Choroid plexus epithelial cell (primary cell): ENCODE measurements around the gene CD3E.

Experiments used
- DNase-seq: peaks from one replicate; pipeline ENCODE4 v3.0.0-alpha.2; 2010; ENCODE audit warnings: low read depth
- H3K4me3 ChIP-seq: 2 replicates; pipeline ENCODE4 v1.5.1; 2011; ENCODE audit warnings: low read depth, mild to moderate bottlenecking, control low read depth, low read length, moderate library complexity
- TF ChIP-seq, protein P1 (sequence below): conservative IDR thresholded peaks from 2 replicates; pipeline ENCODE4 v1.5.1; 2011; ENCODE audit warnings: low read depth, mild to moderate bottlenecking, control low read depth, inconsistent platforms, low read length, moderate library complexity

CD3E gene

GRCh38 chr11:118339281-118339961, 34.9 kb downstream of the CD3E start:
- TF ChIP-seq, protein P1, sequence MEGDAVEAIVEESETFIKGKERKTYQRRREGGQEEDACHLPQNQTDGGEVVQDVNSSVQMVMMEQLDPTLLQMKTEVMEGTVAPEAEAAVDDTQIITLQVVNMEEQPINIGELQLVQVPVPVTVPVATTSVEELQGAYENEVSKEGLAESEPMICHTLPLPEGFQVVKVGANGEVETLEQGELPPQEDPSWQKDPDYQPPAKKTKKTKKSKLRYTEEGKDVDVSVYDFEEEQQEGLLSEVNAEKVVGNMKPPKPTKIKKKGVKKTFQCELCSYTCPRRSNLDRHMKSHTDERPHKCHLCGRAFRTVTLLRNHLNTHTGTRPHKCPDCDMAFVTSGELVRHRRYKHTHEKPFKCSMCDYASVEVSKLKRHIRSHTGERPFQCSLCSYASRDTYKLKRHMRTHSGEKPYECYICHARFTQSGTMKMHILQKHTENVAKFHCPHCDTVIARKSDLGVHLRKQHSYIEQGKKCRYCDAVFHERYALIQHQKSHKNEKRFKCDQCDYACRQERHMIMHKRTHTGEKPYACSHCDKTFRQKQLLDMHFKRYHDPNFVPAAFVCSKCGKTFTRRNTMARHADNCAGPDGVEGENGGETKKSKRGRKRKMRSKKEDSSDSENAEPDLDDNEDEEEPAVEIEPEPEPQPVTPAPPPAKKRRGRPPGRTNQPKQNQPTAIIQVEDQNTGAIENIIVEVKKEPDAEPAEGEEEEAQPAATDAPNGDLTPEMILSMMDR, result no peak
- no peak for DNase-seq
- H3K4me3 ChIP-seq, result no peak overlapping the region

GRCh38 chr11:118340449-118340848, 35.9 kb downstream of the CD3E start:
- TF ChIP-seq, protein P1, result no peak
- no peak overlapping the region for H3K4me3 ChIP-seq
- DNase-seq, result no peak

- TF ChIP-seq, protein P1, result no peak
- no peak for DNase-seq
- H3K4me3 ChIP-seq, result no peak overlapping the region
Measured at GRCh38 chr11:118341261-118341660, 36.7 kb downstream of the CD3E start.

- DNase-seq, result no peak
- H3K4me3 ChIP-seq, result no peak overlapping the region
- TF ChIP-seq, protein P1, result no peak
Measured at GRCh38 chr11:118341815-118342489, 37.4 kb downstream of the CD3E start.

- H3K4me3 ChIP-seq, result no peak within 1 kb of the TSS
- no peak for DNase-seq
- TF ChIP-seq, protein P1, result no peak
Measured at GRCh38 chr11:118342503-118343161, 38.1 kb downstream of the CD3E start, which contains the start of gene CD3D. Gene CD3D (minus strand): TSS chr11:118342705. CDS start chr11:118342607, 98 bp downstream.

- no peak overlapping the region for H3K4me3 ChIP-seq
- DNase-seq, result no peak
- TF ChIP-seq, protein P1, result no peak
Measured at GRCh38 chr11:118343248-118343647, 38.7 kb downstream of the CD3E start.
